ENCODE measurements around the gene GFI1. TPM values are rescaled to one million over a fixed set of nuclear protein-coding genes. Genes with fewer than 3 reads are reported as not detected.

The GFI1 gene
- total and polyA plus RNA-seq, 2 of the 13 experiments (the other 11 are each of a cell fraction or from before 2014, with no cell fraction given) = 10.3 to 10.5 TPM

GRCh38 chr1:92486251-92487077 lies at the start of gene GFI1 (continued):
- TF ChIP-seq FOSL2 (CRISPR knock-in tag; IDR thresholded peaks at IDR 0.05) (peak; percentile 29), ZNF883 (CRISPR knock-in tag; IDR thresholded peaks at IDR 0.05; ENCODE audit: not compliant biosample characterization) (no peak), NFYB (CRISPR knock-in tag; IDR thresholded peaks at IDR 0.05) (no peak), ZNF639 (CRISPR knock-in tag; conservative IDR thresholded peaks at IDR 0.05) (peak; percentile 80; the same call in 1 of the 2 replicates), GLMP (CRISPR knock-in tag; IDR thresholded peaks at IDR 0.05; ENCODE audit: borderline replicate concordance) (no peak), FOXA3 (CRISPR knock-in tag; IDR thresholded peaks at IDR 0.05) (0 out of 2 replicates have a peak, but pooled peaks have one; percentile 9), MAX (IDR thresholded peaks at IDR 0.05) (peak; percentile 84), ZNF768 (CRISPR knock-in tag; IDR thresholded peaks at IDR 0.05) (peak; percentile 76; the same call in 1 of the 2 replicates), ZBTB38 (CRISPR knock-in tag; IDR thresholded peaks at IDR 0.05) (peak; percentile 56; the same call in 1 of the 2 replicates), THRA (CRISPR knock-in tag; IDR thresholded peaks at IDR 0.05; ENCODE audit: borderline replicate concordance) (no peak), ZFX (CRISPR knock-in tag; IDR thresholded peaks at IDR 0.05; ENCODE audit: low read depth) (peak; percentile 74), TFDP2 (CRISPR knock-in tag; IDR thresholded peaks at IDR 0.05) (peak; percentile 86), PAX8 (CRISPR knock-in tag; IDR thresholded peaks at IDR 0.05; ENCODE audit: borderline replicate concordance) (no peak), ZNF225 (CRISPR knock-in tag; IDR thresholded peaks at IDR 0.05) (no peak), HDAC6 (IDR thresholded peaks at IDR 0.05; ENCODE audit: low read depth, low read length) (no peak), HNRNPK (IDR thresholded peaks at IDR 0.05; ENCODE audit: low read depth, low read length, poor library complexity, severe bottlenecking) (peak; percentile 10), ZNF784 (CRISPR knock-in tag; IDR thresholded peaks at IDR 0.05; ENCODE audit: borderline replicate concordance) (peak; percentile 70; the same call in 1 of the 2 replicates), UBTF (CRISPR knock-in tag; IDR thresholded peaks at IDR 0.05) (peak; percentile 63; the same call in 1 of the 2 replicates)

Data from HepG2 (cell line).